Measurements from ENCODE around the gene ELFN2. TPM values are rescaled to one million over a fixed set of nuclear protein-coding genes. Genes with fewer than 3 reads are reported as not detected.
A peak's percentile ranks its signal among the peaks of the same experiment; 100 is the strongest.

ELFN2 gene
- total and polyA plus RNA-seq, 8 donors: 0.03 to 0.89 (median 0.18) TPM; not detected in 5

GRCh38 chr22:37324340-37325038 lies 102.8 kb downstream of the ELFN2 start:
- peak overlapping the region in 1 of 5 donors; percentile 60 for H3K27ac ChIP-seq
- H3K4me3 ChIP-seq: peak overlapping the region; percentile 8 to 40 (median 20)
- H3K9me3 ChIP-seq: no peaks in the 10 kb centered on the region
- 6 to 16% (median 8%) methylated on average over 21 to 51 of the region's 51 CpGs for WGBS, 5 donors
- peaks cover 14 to 45% (median 30%) of the 10 kb centered on the region in 4 donors for H3K4me1 ChIP-seq
- DNase-seq: no peak
- peaks cover 0 to 90% (median 28%) of the 10 kb centered on the region in 3 donors for H3K27me3 ChIP-seq
- TF ChIP-seq EP300 (IDR thresholded peaks at IDR 0.05): no peak
- no peak for TF ChIP-seq POLR2AphosphoS5 (IDR thresholded peaks at IDR 0.05)
- no peak for TF ChIP-seq CTCF (IDR thresholded peaks at IDR 0.05)
- TF ChIP-seq POLR2A (IDR thresholded peaks at IDR 0.05): no peak
- H3K36me3 ChIP-seq: no peaks in the 10 kb centered on the region
- intact Hi-C loops (cut with DNase I; ENCODE audit: low total_unique reads): no loop called here

- Histone ChIP-seq H3K27ac (no peak overlapping the region), H3K4me1 (peaks cover 10 to 35% (median 20%) of the 10 kb centered on the region in 4 donors), H3K27me3 (peaks cover 0 to 85% (median 20%) of the 10 kb centered on the region in 3 donors), H3K36me3 (no peaks in the 10 kb centered on the region), H3K4me3 (no peak overlapping the region), H3K9me3 (no peaks in the 10 kb centered on the region)
- 63 to 73% (median 66%) methylated on average over 16 of the region's 16 CpGs for WGBS, 5 donors
- TF ChIP-seq POLR2A (IDR thresholded peaks at IDR 0.05) (no peak), POLR2AphosphoS5 (IDR thresholded peaks at IDR 0.05) (no peak), CTCF (IDR thresholded peaks at IDR 0.05) (no peak), EP300 (IDR thresholded peaks at IDR 0.05) (no peak)
- no peak for DNase-seq
- intact Hi-C loops (cut with DNase I; ENCODE audit: low total_unique reads): no loop called here
Observed at GRCh38 chr22:37320726-37321677, 106.3 kb downstream of the ELFN2 start.

GRCh38 chr22:37319469-37319868 lies 107.8 kb downstream of the ELFN2 start:
- Histone ChIP-seq H3K27me3 (peaks cover 0 to 85% (median 8%) of the 10 kb centered on the region in 3 donors), H3K9me3 (no peaks in the 10 kb centered on the region), H3K36me3 (no peaks in the 10 kb centered on the region), H3K4me1 (peaks cover 3 to 21% (median 9%) of the 10 kb centered on the region in 4 donors), H3K4me3 (no peak overlapping the region), H3K27ac (no peak overlapping the region)
- 56 to 80% (median 69%) methylated on average over 9 to 10 of the region's 10 CpGs for WGBS, 5 donors
- intact Hi-C loops (cut with DNase I; ENCODE audit: low total_unique reads): loop anchor here (10.0 kb wide), 1 partner anchor 115 kb away; no protein-coding TSS in a partner anchor
- TF ChIP-seq EP300 (IDR thresholded peaks at IDR 0.05) (no peak), POLR2AphosphoS5 (IDR thresholded peaks at IDR 0.05) (no peak), POLR2A (IDR thresholded peaks at IDR 0.05) (no peak), CTCF (IDR thresholded peaks at IDR 0.05) (no peak)
- DNase-seq: no peak

Measured in stomach (tissue), 9 donors.